GM19397 (cell line): ENCODE measurements around the gene SESN1.

Source experiments
- ATAC-seq: cut with Tn5 transposase; IDR thresholded peaks from one replicate; pipeline ENCODE4 v1.9.1; 2021; ENCODE audit warnings: mild to moderate bottlenecking, moderate library complexity; ENCODE audit not compliant: unreplicated experiment

SESN1 gene

DNA sequence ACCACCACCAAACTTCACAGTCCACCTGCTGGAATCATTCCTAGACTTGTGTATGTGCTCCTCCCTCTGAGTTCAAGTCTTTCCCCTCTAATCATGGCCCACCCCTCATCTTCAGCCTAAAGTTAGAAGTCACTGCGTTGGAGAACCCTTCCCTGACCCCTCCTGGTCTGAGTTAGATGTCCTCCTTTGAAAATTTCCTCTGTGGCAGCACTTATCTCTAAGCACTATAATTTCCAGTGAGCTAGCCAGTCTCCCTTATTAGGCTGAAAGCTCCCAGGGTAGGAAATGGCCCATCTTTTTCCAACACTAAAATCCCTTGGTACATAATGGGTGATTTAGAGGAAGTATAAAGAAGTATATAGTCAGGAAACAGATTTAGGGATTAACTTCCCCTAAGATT is 63.2 kb downstream of the SESN1 start:
- ATAC-seq = no peak

DNA sequence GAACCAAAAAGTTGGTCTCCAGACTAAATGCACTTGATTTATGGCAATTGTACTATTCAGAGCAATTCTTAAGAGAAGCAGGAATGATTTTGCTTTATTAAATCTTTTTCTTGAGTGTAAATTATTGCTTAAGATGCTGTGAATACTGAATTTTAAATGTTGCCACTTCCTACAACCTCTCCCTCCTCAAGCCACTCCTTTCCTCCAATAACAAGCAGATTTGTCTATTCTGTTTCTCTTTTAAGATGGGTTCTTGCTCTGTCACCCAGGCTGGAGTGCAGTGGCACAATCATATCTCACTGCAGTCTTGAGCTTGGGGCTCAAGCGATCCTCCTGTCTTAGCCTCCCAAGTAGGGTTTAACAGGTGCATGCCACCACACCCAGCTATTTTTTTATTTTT is 65.3 kb downstream of the SESN1 start:
- no peak for ATAC-seq

DNA sequence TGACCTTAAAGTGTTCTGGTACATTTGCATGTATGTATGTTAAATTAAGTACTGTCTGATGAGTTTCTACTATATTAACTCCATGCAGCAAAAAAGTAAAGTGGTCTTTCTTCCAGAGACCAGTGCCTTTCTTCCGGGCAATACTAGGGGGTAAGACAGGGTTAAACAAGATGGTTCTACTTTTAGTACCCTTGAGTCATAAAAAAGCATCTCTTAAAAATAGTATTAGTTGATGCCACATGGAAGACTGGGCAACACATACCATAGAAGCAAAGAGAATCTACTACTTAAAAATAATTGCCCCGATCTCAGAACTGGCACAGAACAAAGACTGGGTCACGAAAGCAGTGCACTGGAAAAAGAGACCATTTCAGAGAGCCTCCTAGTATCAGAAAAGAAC is 66.2 kb downstream of the SESN1 start:
- no peak for ATAC-seq

DNA sequence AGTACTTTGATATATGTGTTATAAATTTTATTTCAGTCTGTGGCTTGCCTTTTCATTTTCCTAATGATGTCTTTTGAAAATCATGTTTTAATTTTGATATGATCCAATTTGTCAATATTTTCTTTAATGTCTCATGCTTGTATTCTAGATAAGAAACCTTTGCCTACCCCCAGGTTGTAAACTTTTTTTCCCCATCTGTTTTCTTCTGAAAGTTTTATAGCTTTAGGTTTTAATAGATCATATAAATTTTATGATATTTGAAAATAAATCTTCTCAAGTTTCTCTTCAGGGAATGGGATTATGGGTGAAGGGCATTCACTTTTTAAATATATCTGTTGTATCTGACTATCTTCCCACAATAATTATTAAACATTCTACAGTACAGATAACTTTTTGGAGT is 66.7 kb downstream of the SESN1 start:
- no peak for ATAC-seq

DNA sequence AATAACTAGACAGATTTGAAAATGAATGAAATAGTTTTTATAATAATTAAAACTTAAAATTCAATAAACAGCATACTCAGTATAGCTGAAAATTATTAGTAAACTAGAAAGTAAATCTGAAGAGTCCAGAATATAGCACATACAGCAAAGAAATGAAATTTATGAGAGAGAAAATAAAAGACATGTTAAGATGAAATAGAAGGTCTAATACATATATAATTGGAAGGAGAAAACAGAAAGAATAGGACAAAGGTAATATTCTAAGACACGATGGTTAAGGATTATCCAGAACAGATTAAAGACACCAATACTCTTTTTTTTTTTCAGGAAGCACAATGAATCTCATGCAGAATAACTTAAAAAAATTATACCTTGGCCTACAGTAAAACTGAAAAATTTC is 69.0 kb downstream of the SESN1 start:
- ATAC-seq = no peak

DNA sequence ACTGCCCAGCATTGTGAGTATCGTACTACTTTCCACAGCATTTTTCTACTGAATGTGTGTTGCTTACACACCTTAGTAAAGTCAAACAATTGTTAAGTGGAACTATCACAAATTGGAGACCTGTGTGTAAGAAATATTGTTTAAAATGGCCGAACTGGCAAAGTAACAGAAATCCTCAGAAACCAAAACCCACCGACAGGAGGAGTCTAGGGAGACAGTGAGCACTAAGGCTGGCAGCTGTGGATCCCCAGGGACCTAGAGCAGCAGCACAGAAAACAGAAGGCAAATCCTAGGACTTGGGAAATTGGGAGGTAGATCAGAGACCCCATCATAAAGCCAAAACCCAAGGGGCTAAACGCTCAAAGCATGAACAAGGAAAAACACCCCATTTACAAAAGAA is 69.9 kb downstream of the SESN1 start:
- no peak for ATAC-seq

DNA sequence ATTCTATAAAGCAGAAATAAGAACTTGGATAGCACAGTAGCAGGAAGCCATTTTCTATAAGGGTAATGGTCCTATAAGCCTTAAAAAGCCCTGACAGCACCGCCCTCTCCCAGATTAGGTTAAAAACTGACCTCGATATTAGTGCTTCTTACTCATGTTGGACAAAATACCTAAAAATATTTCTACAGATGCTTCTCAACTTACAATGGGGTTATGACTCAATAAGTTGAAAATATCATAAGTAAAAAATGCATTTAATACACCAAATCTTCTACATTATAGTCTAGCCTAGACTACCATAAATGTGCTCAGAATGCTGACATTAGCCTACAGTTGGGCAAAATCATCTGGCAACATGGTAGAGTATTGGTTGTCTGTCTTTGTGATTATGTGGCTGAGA is 70.3 kb downstream of the SESN1 start:
- no peak for ATAC-seq

DNA sequence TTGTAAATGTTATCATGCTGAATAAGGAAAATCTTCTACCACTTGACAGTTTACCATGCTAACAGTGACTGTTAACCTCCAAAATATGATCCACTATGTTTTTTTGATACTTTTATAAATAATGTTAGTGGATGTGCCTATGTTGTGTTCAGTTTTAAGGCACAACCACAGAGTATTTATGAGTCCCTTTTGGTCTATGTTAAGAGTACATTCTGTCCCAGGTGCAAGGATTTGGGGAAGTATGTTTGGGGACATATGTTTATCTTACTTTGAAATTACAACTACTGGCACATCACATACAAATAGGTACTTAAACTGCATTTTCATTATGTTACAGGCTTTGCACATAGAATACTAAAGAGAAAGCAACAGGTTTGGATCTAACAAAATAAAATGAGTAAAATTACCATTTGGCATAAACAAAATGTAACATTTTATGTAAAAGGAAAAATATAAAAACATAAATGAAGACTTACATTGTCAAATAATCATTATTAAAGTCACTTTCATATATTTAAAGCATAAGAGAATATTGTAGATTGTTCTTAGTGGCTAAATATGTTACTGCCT is 71.2 kb downstream of the SESN1 start:
- ATAC-seq = no peak

DNA sequence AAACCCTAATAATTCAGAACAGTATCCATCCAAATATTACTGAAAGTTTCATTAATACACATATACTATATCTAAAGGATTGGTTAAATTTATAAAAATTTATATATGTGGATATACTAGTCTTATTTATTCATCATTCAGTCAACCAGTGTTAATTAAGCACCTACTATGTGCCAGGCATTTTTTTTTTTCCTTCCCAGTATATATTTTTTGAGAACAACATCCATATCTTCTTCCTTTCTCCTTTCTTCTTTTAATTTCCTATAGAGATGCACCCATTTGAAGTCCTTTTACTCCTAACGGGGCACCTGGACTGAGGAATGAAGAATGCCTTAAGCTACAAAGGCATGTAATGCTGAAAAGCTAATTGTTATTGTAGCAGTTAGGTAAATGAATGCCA is 72.8 kb downstream of the SESN1 start:
- ATAC-seq = no peak

DNA sequence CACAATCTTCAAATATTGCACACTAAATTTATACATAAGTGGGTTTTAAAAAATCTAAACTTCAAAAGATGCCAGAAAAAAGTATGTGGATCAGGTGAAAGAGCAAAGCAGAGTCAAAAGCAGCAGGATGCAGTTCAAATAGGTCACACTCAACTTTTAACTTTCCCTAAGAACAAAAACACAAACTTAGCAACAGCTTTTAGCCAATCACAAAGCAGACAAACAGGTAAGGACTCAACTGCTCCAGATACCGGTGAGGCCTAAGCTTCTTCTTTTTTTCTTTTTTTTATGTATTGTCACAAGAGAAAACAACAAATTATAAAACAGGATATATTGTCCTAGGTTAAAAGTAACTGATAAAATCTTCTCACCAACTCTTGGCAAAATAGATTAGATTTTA is 74.7 kb downstream of the SESN1 start:
- no peak for ATAC-seq

DNA sequence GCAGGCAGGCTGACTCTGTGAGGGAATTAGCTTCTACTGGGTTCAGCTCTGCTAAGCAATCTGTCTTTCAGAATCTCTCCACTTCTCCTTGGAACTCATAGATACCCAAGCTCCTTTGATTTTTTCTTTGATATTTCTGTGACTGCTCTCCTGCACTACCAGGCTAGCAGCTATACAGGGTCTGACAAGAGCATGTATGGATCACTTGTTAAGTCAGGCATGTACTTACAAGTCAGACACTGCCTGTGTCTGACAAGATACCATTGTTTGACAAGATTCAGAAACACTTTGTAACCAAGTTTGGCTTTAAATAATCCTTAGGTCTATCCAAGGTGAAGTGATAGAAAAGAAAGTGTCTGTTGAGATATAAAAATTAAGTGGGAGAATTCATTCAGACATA is 79.5 kb downstream of the SESN1 start:
- no peak for ATAC-seq

DNA sequence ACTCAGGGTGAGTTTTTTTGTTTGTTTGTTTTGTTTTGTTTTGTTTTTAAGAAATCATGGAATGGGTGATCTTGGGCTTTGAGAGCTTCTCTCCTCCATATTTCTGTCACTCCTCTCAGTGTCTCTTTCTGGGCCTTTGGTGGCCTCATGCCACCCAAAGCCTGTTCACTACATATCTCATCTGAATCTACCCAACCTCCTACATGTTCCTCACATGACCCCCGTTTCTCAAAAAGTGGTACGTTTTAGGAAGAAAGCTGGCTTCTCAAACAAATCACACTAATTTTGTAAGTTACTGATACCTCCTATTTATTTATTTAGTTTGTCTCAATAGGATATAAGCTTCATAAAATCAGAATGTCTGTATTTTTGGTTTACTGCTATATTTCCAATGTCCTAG is 80.0 kb downstream of the SESN1 start:
- ATAC-seq = no peak

DNA sequence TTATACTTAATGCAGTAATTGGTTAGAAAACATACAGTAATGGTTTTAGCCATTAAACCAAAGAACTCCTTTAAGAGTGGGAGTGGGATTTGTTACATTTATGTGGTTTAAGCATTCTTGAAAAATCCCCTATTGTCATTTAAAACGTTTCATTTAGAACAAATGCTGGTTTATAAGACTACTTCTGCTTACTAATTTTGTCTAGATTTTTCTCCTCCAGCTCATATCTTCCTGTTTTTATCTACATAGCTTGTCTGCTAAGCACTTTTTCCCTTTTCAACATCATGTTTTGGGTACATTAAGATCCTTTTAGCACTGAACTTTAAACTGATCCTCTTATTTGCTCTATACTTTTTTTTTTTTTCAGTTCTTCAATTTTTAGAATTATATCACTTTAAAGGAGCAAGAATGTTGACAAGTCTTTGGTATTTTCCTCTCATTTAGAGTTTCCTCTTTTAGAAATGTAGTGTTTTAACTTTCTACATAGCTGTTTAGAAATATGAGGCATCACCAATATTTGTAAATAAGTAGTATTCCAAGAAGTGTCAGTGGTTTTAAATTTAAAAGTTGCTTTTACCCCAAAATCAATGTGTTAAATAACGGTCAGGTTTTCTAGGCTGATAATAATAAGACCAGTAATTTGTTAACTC is 80.9 kb downstream of the SESN1 start:
- ATAC-seq = no peak

DNA sequence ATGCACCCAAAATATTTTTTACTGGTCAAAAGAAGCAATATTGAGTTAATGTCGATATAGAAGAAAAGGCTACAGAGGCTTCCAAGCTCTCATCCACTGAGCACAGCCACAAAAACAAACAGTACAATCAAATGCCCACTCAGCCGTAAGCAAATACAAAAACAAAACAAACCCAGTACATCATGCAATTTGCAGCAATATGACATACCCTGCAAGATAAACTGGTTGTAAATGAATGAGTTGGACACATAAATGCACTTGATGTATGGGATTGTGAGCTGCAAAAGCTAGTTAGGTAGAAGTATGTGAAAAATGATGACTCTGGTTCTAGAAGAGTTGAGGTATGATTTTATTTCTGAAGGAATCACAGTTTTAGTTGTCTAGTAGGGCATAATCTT is 83.9 kb downstream of the SESN1 start:
- no peak for ATAC-seq

DNA sequence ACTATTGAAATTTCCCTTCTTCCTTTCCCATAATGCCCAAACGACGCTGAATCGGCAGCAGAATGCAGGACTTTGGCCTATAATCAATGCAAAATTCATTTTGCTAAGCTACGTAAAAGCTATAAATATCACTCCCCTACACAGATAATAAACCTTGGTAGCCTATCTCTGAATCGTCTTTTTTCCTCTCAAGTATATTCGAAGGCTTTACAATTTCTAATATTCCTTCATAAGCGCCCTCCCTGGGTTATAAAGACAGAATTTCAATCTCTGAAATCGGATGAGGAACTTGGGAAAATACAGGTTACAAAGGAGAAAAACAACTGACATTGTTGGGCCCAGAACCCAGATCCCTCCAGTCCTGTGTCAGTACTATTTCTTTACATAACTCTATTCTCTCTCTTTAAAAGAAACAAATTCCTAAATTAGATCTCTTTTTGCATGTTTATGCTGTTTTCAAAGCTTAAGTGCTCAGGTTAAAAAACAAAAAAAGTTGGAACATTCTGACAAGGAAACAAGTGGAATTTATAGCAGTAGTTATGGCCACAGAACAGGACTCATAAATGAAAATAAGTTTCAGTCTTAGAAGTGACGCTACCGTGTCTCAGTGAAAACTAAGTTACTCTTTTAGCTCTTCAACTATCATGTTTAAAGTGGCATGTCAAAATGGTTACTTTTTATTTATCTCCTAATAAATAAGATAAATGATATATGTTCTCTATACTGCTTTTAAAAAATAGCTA is 84.5 kb downstream of the SESN1 start:
- ATAC-seq = no peak

DNA sequence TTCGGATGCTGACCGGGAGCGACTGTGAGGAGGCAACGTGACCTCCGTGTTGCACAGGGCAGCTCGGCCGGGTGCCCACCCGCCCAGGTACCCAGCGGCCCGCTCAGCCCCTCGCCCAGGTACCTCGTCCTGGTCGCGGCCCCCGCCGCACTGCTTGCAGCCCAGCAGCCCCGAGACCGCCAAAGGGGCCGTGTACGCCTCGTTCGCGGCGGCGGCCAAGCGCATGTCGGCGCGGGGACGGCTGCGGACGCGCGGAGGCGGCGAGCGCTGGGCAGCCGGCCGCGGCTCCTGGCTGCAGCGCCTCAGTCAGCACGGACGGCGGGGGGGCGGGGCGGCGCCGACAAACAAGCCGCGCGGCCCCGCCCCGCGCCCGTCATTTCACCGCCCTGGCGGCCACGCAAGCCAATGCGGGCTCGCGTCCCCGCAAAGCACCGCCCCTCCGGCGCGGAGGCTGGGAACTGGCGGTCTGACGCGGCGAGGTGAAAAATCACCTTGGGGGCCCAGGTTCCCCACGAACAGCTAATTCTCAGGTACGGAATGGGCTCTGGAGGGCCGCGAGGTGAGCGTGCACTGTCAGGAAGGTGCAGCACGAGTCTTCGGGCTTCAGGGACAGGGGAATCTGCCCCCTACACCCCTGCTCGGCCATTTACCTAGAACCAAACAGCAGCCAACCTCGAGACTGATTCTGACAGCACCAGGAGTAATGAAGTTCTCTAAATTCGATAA is 85.2 kb downstream of the SESN1 start:
- ATAC-seq = peak; percentile 95

DNA sequence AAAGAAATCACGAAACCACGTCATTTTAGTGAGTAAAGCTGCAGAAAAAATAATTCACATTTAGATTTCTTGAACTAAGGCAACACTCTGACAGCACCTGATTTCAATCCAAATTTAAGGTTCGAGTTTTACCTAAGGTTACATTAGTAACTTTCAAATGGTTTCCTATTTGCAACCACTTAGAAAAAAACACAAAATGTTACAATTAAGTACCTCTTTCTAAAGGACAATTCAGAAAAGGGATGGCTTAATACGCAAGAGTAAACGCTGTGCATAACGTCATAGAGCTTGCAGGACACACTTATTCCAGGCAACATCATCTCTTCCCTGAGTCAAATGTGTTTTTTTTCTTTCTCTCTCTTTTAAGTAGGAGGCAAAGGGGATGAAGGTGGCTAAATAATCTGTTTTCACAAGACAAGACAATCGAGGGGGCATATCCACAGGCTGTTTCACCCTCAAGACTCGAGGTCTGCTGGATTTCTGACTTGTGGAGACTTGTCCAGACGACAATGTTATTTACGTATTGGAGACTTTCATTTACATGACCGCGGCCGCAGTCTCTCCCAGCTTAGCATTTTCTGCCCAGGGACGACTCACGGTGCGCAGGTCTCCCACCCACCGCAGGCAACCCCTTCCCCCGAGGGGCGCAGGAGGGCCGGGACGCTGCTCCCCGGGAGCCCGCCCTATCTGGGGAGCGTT is 86.0 kb downstream of the SESN1 start:
- ATAC-seq = peak; percentile 16

DNA sequence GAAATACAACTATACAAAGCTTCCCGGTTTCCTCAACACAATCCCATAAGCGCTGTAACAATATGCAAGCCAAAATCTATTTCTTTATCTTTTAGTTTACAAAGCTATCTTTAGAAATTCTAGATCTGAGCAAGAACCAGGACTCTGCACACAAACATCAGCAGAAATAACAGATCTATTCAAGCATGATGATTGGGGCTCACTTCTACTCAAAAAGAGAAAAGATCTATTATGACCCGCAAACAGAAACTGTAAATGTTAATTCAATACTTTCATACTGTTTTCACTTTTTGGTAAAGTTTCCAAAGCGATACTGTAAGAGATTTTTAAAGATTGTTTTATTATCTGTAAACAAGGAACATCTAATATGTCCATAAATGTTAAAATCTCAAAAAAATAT is 86.6 kb downstream of the SESN1 start:
- no peak for ATAC-seq

DNA sequence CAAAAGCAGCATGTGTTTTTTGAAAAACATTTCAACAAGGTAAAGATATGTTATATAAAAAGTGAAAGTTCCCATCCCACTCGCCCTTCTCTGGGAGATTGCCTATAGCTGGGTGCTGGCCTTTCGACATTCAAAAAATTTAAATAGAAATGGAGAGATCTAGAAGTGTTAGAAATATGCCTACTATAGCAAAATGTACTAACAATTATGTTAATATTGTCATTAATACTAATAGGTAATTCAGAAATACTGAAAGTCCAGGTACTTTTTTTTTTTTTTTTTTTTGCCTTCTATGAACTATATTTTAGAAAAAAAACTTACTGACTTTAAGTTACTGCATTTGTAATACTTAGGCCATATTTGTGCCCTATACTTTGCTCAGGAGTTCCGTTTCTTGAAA is 87.1 kb downstream of the SESN1 start:
- ATAC-seq = no peak

DNA sequence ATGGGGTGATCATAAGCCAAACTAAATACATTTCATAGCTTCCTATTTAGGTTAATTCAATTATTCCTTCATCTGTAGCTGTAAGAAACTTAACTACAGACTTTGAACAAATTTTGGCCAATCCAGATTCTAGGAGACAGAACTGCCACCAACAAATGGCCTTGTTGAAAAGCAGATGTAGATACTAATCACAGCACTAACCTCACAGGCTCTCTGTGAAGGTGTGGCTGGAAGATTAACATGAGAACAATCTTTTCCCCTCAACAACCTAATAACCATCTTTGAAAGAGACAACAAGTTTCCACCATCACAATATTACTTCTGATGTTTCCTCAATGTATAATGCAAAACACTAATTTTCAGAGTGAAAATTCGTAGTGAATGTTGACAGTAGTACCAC is 87.8 kb downstream of the SESN1 start:
- no peak for ATAC-seq

DNA sequence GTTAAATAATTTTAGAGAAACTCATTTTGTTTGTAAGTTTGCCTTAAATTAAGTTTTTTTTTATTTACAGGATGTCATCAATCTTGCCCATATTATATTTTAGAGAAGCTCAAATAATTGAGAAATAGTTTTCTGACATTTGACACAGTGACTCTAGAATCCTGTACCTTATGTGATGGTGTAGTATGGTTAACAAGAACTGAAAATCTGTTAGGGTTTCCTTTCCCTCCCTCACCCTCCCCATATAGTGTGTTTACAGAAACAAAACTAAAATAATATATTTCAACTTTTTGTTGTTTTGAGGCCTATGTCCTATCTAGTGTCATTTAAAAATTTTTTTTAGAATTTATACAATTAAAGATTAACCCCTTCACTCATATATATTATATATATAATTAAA is 91.8 kb downstream of the SESN1 start:
- ATAC-seq = no peak
